ENCODE results near the gene ATP5F1B. TPM values are rescaled to one million over a fixed set of nuclear protein-coding genes. Genes with fewer than 3 reads are reported as not detected.

The ATP5F1B gene
- total and polyA plus RNA-seq, 9 of the 15 experiments (the other 6 are each of a cell fraction or from before 2014, with no cell fraction given): 908 to 3,125 (median 1,482) TPM

DNA sequence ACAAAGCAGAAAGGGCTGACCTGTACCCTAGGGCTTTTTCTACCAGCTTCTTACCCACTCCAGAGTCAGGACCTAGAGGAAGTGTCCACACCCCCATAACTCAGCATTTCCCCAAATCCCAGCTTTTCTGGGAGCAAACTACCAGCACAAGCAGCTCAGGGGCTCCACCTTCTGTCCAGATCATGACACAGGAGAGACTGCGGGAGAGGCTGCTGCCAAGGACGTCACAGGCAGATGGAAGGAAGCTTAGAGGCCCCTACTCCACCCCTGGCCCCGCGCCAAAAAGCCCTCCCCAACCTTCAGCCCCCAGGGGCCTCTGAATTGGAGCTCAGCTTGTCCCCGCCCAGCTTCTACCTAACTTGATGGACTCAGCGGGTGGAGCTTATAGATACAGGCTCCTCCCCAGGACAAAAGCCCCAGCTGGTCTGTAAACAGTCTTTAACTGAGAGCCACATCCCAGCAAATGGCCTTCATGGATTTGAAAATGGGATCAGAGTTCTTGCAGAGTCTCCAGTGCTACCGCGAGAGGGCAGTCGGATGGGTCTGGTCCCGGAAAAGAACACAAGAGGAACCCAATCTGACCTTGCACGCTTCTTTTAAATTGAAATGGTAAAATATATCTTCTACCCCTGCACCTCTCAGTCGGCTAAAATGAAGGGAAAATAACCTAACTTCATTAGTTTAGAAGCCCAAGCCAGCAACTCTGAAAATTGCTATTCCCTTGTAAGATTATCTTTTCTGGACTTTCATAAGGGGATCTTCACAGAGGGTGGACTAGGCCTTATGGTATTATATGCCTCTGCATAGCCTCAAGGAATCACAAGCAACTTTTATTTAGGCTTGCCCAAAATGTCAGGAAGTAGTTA, 8.9 kb downstream of the ATP5F1B start (continued):
- TF ChIP-seq, protein P1, sequence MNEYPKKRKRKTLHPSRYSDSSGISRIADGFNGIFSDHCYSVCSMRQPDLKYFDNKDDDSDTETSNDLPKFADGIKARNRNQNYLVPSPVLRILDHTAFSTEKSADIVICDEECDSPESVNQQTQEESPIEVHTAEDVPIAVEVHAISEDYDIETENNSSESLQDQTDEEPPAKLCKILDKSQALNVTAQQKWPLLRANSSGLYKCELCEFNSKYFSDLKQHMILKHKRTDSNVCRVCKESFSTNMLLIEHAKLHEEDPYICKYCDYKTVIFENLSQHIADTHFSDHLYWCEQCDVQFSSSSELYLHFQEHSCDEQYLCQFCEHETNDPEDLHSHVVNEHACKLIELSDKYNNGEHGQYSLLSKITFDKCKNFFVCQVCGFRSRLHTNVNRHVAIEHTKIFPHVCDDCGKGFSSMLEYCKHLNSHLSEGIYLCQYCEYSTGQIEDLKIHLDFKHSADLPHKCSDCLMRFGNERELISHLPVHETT (CRISPR knock-in tag; conservative IDR thresholded peaks at IDR 0.05 in 1 of 2, IDR thresholded peaks at IDR 0.05 in 1 of 2): peak in 1 of 2 experiments; percentile 78; a peak in 1 of 4 replicates
- TF ChIP-seq NFATC3 (IDR thresholded peaks at IDR 0.05): no peak
- TF ChIP-seq, protein P2, sequence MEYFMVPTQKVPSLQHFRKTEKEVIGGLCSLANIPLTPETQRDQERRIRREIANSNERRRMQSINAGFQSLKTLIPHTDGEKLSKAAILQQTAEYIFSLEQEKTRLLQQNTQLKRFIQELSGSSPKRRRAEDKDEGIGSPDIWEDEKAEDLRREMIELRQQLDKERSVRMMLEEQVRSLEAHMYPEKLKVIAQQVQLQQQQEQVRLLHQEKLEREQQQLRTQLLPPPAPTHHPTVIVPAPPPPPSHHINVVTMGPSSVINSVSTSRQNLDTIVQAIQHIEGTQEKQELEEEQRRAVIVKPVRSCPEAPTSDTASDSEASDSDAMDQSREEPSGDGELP (CRISPR knock-in tag; IDR thresholded peaks at IDR 0.05; ENCODE audit: borderline replicate concordance): peak; percentile 100
- peak; percentile 28 for TF ChIP-seq TBP (optimal IDR thresholded peaks at IDR 0.05; ENCODE audit: low read depth, low read length)
- no peak for TF ChIP-seq ZNF316 (IDR thresholded peaks at IDR 0.05)
- no peak for TF ChIP-seq FOXA1 (IDR thresholded peaks at IDR 0.05; ENCODE audit: borderline replicate concordance)
- peak; percentile 49; the same call in 1 of the 2 replicates for TF ChIP-seq MYC (IDR thresholded peaks at IDR 0.05; ENCODE audit: low read depth, low read length)
- no peak for TF ChIP-seq MYC (CRISPR knock-in tag; IDR thresholded peaks at IDR 0.05; ENCODE audit: borderline replicate concordance, low read depth)
- TF ChIP-seq MYNN (IDR thresholded peaks at IDR 0.05): peak; percentile 88
- no peak for TF ChIP-seq MYNN (CRISPR knock-in tag; IDR thresholded peaks at IDR 0.05)
- peak; percentile 73 for TF ChIP-seq SOX6 (IDR thresholded peaks at IDR 0.05)
- no peak for TF ChIP-seq ZNF146 (CRISPR knock-in tag; IDR thresholded peaks at IDR 0.05; ENCODE audit: unreplicated experiment)
- no peak for TF ChIP-seq ZNF444 (CRISPR knock-in tag; IDR thresholded peaks at IDR 0.05)
- TF ChIP-seq SMARCA4 (IDR thresholded peaks at IDR 0.05): no peak; the same call in 1 of the 2 replicates
- no peak for TF ChIP-seq KAT7 (CRISPR knock-in tag; IDR thresholded peaks at IDR 0.05; ENCODE audit: borderline replicate concordance)
- TF ChIP-seq KLF13 (tag; IDR thresholded peaks at IDR 0.05; ENCODE audit: borderline replicate concordance, low read depth): no peak
- TF ChIP-seq KLF10 (CRISPR knock-in tag; IDR thresholded peaks at IDR 0.05): no peak
- peak; percentile 63 for TF ChIP-seq JUN (IDR thresholded peaks at IDR 0.05; ENCODE audit: borderline replicate concordance, low read depth, low read length)
- no peak for TF ChIP-seq JUN (CRISPR knock-in tag; IDR thresholded peaks at IDR 0.05; ENCODE audit: borderline replicate concordance)
- no peak for TF ChIP-seq GTF2E2 (tag; IDR thresholded peaks at IDR 0.05)
- TF ChIP-seq POLR3A (IDR thresholded peaks at IDR 0.05; ENCODE audit: borderline replicate concordance, extremely low read depth, insufficient read depth, insufficient read length): no peak
- no peak for TF ChIP-seq GATAD2A (IDR thresholded peaks at IDR 0.05)
- TF ChIP-seq, protein P3, sequence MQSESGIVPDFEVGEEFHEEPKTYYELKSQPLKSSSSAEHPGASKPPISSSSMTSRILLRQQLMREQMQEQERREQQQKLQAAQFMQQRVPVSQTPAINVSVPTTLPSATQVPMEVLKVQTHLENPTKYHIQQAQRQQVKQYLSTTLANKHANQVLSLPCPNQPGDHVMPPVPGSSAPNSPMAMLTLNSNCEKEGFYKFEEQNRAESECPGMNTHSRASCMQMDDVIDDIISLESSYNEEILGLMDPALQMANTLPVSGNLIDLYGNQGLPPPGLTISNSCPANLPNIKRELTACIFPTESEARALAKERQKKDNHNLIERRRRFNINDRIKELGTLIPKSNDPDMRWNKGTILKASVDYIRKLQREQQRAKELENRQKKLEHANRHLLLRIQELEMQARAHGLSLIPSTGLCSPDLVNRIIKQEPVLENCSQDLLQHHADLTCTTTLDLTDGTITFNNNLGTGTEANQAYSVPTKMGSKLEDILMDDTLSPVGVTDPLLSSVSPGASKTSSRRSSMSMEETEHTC (IDR thresholded peaks at IDR 0.05): no peak
- no peak for TF ChIP-seq NCOA4 (IDR thresholded peaks at IDR 0.05; ENCODE audit: partially characterized antibody)
- peak; percentile 66; the same call in 1 of the 2 replicates for TF ChIP-seq ELF2 (CRISPR knock-in tag; IDR thresholded peaks at IDR 0.05)
- TF ChIP-seq ZNF232 (CRISPR knock-in tag; IDR thresholded peaks at IDR 0.05): no peak
